Activated CD8-positive, alpha-beta memory T cell treated with anti-CD3 and anti-CD28 coated beads, Interleukin-2, amount 10 ng/mL, durations not matched to agents 7 days and 5 days (primary cell): ENCODE measurements around the gene FUT8. TPM values are rescaled to one million over a fixed set of nuclear protein-coding genes. Genes with fewer than 3 reads are reported as not detected.

ENCODE experiments used
- ATAC-seq: fragments of 150-1000 bp; cut with Tn5 transposase; one replicate; pipeline ENCODE4 v1.10.0; 2021; ENCODE audit warnings: moderate library complexity
- CTCF ChIA-PET: fragments of 350-600 bp; sonication (Branson Sonifier 250); formaldehyde crosslinking; loops from one replicate; lab custom pipeline; 2021; ENCODE audit warnings: antibody characterized with exemption; lab: Charles Lee
- DNase-seq: peaks from one replicate; pipeline ENCODE4 v3.0.0-alpha.2; 2020
- H3K27ac Mint-ChIP-seq: one replicate; pipeline ENCODE4 v1.8.0; 2021; ENCODE audit warnings: mild to moderate bottlenecking, mixed read lengths
- H3K27me3 Mint-ChIP-seq: one replicate; pipeline ENCODE4 v1.8.0; 2021; ENCODE audit warnings: mixed read lengths
- H3K36me3 Mint-ChIP-seq: one replicate; pipeline ENCODE4 v1.8.0; 2021; ENCODE audit warnings: mild to moderate bottlenecking, mixed read lengths
- H3K4me1 Mint-ChIP-seq: one replicate; pipeline ENCODE4 v1.8.0; 2021; ENCODE audit warnings: mixed read lengths
- H3K4me3 Mint-ChIP-seq: one replicate; pipeline ENCODE4 v1.8.0; 2021; ENCODE audit warnings: mild to moderate bottlenecking, moderate library complexity, mixed read lengths
- H3K9me3 Mint-ChIP-seq: one replicate; pipeline ENCODE4 v1.8.0; 2022; ENCODE audit warnings: low read depth, mixed read lengths
- total RNA-seq, 2 experiments: library from RNA; stranded (reverse); gene quantifications; one replicate each; pipeline ENCODE4 v1.2.3, GENCODE V29; 2021

Gene FUT8
- total RNA-seq, 2 experiments from 2014 or later: 114 to 161 TPM

DNA sequence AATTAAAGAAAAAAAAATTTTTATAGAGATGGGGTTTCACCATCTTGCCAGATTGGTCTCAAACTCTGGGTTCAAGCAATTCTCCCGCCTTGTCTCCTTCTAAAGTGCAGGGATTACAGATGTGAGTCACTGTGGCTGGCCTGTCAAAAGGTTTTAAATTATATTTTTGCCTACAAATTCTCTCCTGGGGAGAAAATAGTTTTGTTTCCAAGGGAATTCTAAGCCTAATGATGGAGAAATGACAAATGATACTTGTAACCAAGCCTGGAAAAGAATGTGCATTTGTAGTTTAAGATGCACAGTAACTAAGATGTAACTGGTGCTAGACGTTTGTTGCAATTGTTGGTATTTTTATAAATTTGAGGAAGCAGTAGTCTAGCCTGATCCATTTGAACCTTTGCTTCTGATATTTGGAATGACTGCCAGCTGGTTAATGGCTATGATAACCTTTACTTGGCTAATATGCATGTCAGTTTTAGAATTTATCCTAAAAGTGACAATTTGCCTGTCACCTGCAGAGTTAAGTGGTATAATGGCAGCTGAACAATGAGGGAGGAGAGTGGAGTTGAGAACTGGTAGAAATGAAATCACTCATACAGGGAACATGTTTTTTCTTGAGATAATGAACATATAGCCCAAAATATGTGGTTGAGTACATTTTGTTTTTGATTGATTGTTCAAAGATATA lies 148.0 kb downstream of the FUT8 start:
- CTCF ChIA-PET: no interaction called here
- DNase-seq (no peak), ATAC-seq (no peak)
- peaks cover 3% of the 10 kb centered on the region for H3K9me3 Mint-ChIP-seq
- H3K27me3 Mint-ChIP-seq: no peaks in the 10 kb centered on the region
- peak overlapping the region; percentile 36 for H3K27ac Mint-ChIP-seq
- H3K4me3 Mint-ChIP-seq: no peak overlapping the region
- peaks cover 10% of the 10 kb centered on the region for H3K4me1 Mint-ChIP-seq
- peaks cover 46% of the 10 kb centered on the region for H3K36me3 Mint-ChIP-seq

DNA sequence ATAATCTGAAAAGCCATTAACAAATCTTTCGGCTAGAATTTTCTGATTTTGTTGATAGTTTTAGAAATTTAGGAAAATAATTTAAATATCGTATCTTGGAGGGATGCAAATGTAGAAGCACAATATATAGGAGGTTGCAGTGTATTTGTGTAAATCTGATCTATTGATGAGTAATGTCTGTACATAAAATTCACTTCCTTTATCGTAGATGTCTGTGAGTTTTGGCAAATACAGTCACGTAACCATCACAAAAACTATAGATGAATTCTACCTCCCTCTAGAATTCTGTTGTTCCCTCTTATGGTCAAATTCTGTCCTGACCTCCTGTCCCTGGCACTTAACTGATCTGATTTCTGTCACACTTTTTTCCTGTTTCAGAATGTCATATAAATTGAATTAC lies 151.8 kb downstream of the FUT8 start:
- no peak for ATAC-seq
- Mint-ChIP-seq H3K27ac (no peak overlapping the region), H3K4me3 (no peak overlapping the region), H3K4me1 (peaks cover 27% of the 10 kb centered on the region), H3K36me3 (peaks cover 63% of the 10 kb centered on the region), H3K9me3 (peaks cover 3% of the 10 kb centered on the region), H3K27me3 (no peaks in the 10 kb centered on the region)
- DNase-seq: no peak
- CTCF ChIA-PET: interaction anchor here (1.1 kb wide), 1 partner anchor 149 kb away, joined by 4 read pairs; no protein-coding TSS in a partner anchor

DNA sequence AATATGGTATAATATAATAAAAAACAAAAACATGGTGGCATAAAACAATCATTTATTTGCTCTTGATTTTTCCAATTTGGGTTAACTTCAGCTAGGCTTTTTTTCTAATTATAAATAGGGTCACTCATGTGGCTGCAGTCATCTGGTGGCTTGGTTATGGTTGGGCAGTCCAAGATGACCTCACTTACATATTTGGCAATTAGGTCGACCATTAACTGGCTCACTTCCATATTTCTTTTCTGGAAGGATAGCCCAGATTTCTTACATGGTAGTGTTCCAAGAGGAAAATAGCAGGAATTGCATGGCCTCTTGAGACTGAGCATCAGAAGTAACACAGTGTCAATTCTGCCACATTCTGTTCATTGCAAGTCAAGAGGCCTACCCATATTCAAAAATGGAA lies 153.4 kb downstream of the FUT8 start:
- ATAC-seq (no peak), DNase-seq (no peak)
- CTCF ChIA-PET: no interaction called here
- no peaks in the 10 kb centered on the region for H3K27me3 Mint-ChIP-seq
- no peak overlapping the region for H3K27ac Mint-ChIP-seq
- H3K4me3 Mint-ChIP-seq: no peak overlapping the region
- peaks cover 68% of the 10 kb centered on the region for H3K36me3 Mint-ChIP-seq
- peaks cover 26% of the 10 kb centered on the region for H3K4me1 Mint-ChIP-seq
- H3K9me3 Mint-ChIP-seq: peaks cover 3% of the 10 kb centered on the region

DNA sequence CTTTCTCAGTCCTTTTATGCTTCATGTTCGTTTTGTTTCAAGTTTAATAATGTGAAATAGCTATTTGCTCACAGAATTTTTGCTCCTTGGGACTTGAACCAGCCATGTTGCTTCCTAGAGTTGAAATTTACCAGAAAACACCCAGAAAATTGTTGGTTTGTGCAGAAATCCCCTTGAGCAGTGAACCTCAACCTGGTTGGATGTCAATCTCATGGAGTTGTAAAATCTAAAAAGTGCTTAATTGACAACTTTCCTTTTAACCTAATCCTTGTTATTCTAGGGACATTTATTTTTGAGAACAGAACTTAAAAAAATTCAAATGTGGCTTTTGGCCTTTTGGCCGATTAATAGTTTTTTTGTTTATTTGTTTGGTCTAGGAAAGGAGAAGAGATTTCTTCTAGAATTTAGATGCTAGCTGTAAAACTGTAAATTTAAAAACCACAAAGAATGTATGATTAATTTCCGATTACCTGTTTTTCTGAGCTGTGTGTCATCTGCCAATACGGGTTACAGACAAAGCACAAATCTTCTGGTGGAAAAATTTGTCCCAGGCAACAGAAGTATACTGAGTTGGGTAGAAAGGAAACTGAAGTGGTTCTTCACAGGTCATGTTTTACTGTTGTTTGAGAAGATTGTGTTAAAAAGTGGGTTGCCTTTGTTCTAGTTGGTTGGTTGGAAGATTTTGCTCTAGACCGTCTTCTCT lies 154.4 kb downstream of the FUT8 start:
- CTCF ChIA-PET: no interaction called here
- ATAC-seq: peak; percentile 69
- Mint-ChIP-seq H3K9me3 (peaks cover 3% of the 10 kb centered on the region), H3K27me3 (no peaks in the 10 kb centered on the region), H3K4me3 (no peak overlapping the region), H3K4me1 (peaks cover 26% of the 10 kb centered on the region), H3K36me3 (peaks cover 66% of the 10 kb centered on the region), H3K27ac (peak overlapping the region; percentile 56)
- DNase-seq: no peak

DNA sequence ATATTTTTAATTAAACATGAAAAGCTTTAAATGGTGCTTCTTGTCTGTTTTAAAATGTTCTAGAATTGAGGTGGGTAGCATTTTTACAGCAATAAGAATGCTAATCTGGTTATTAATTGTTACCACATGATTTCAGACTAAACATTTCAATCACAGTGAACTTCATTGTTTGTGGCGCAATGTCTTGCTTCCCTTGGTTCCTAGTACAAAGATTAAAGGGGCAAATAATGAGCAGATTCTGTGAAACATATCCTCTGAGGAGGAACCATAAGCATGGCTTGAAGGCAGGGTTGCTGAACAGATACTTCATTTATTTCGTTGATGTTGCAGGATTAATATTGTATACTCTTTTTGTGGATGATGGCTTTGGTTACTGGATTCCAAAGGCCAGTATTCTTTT lies 162.1 kb downstream of the FUT8 start:
- Mint-ChIP-seq H3K27ac (no peak overlapping the region), H3K27me3 (no peaks in the 10 kb centered on the region), H3K4me1 (peaks cover 3% of the 10 kb centered on the region), H3K36me3 (peaks cover 38% of the 10 kb centered on the region), H3K4me3 (no peak overlapping the region), H3K9me3 (no peaks in the 10 kb centered on the region)
- CTCF ChIA-PET: no interaction called here
- DNase-seq (no peak), ATAC-seq (no peak)

DNA sequence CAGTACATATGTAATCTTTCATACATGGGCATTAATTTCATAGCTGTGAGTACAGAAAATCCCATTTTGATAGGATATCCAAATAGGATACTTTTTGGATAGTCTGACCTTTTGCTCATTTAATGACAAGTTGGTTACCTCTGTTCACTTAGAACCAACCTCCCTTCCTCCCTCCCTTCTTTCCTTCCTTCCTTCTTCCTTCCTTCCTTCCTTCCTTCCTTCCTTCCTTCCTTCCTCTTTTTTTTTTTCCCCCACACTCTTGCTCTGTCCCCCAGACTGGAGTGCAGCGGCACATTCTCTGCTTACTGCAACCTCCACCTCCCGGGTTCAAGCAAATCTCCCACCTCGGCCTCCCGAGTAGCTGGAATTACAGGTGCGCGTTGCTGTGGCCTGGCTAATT lies 162.9 kb downstream of the FUT8 start:
- no peak overlapping the region for H3K4me3 Mint-ChIP-seq
- H3K27me3 Mint-ChIP-seq: no peaks in the 10 kb centered on the region
- DNase-seq (no peak), ATAC-seq (no peak)
- peaks cover 3% of the 10 kb centered on the region for H3K4me1 Mint-ChIP-seq
- CTCF ChIA-PET: no interaction called here
- no peak overlapping the region for H3K27ac Mint-ChIP-seq
- H3K36me3 Mint-ChIP-seq: peaks cover 32% of the 10 kb centered on the region
- H3K9me3 Mint-ChIP-seq: no peaks in the 10 kb centered on the region

DNA sequence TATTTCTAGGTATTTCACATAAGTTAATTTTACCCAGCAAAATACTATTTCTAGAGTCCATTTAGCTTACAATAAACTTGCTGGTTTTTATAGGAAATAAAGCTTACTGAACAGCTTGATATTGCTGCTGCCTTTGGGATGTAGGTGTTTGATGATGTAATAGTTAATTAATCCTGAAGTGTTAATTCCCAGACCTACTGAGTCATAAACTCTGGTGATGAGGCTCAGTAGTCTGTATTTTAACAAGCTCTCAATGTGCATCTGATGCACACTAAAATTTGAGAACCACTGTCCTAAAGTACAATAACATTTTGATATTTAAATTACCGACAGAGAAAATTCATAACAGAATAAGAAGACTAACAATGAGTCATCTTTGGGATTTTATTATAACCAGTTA lies 168.4 kb downstream of the FUT8 start:
- CTCF ChIA-PET: interaction anchor here (0.6 kb wide), 1 partner anchor 402 kb away, joined by 3 read pairs; no protein-coding TSS in a partner anchor
- DNase-seq (no peak), ATAC-seq (no peak)
- Mint-ChIP-seq H3K9me3 (no peaks in the 10 kb centered on the region), H3K4me1 (peaks cover under 1% of the 10 kb centered on the region), H3K27ac (no peak overlapping the region), H3K36me3 (peaks cover 19% of the 10 kb centered on the region), H3K27me3 (no peaks in the 10 kb centered on the region), H3K4me3 (no peak overlapping the region)

DNA sequence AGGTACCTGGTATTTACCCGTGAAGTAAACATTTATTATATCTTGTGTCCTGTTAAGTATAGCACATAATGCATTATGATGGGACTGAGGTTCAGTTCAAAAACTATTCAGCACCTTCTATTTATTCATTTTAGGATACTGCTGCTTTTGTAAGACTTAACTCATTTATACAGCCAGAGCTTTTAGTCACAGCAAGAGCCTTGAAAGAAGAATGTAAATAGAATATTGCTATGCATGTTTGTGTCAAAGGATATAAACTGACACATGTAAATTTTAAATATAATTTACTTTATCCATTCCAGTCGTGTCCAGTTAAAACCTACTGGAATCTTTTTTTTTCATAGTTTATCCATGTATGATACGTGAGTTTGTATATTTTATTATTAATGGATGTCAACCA lies 168.8 kb downstream of the FUT8 start:
- CTCF ChIA-PET: no interaction called here
- H3K9me3 Mint-ChIP-seq: no peaks in the 10 kb centered on the region
- peaks cover 15% of the 10 kb centered on the region for H3K36me3 Mint-ChIP-seq
- H3K27ac Mint-ChIP-seq: no peak overlapping the region
- H3K4me3 Mint-ChIP-seq: no peak overlapping the region
- ATAC-seq (no peak), DNase-seq (no peak)
- H3K4me1 Mint-ChIP-seq: no peaks in the 10 kb centered on the region
- no peaks in the 10 kb centered on the region for H3K27me3 Mint-ChIP-seq

DNA sequence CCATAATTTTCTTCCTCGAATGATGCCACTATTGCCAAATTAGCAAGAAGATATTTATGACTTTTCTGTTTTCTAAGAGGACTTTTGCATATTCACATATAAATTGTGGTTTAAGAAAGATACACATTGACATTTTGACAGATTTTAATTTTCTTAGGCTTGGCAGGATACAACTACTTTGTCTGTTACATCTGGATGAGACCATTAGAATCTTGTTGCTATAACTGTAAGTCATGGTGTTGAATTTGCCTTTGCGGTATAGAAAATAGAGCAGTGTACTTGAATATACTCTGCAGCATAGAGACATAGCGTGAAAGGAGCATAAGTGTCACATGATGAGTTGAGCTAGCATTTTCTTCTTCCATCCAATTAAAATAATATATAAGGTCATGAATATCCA lies 169.3 kb downstream of the FUT8 start:
- Mint-ChIP-seq H3K4me3 (no peak overlapping the region), H3K27ac (no peak overlapping the region), H3K4me1 (no peaks in the 10 kb centered on the region), H3K27me3 (no peaks in the 10 kb centered on the region), H3K36me3 (peaks cover 14% of the 10 kb centered on the region), H3K9me3 (no peaks in the 10 kb centered on the region)
- DNase-seq: no peak
- no peak for ATAC-seq
- CTCF ChIA-PET: no interaction called here

DNA sequence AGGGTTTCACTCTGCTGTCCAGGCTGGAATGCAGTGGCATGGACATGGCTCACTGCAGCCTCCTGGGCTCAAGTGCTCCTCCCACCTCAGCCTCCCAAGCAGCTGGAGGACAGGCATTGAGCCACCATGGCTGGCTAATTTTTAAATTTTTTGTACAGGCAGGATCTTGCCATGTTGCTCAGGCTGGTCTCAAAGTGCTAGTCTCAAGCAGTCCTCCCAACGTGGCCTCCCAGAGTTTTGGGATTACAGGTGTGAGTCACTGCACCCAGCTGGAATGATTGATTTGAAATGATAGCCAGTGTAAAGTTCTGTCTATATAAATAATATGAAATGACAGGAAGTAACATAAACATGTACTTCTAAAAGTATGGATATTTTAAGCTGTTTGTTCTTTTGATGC lies 172.7 kb downstream of the FUT8 start:
- CTCF ChIA-PET: no interaction called here
- Mint-ChIP-seq H3K27me3 (no peaks in the 10 kb centered on the region), H3K36me3 (peaks cover 25% of the 10 kb centered on the region), H3K4me1 (peaks cover 3% of the 10 kb centered on the region), H3K4me3 (no peak overlapping the region), H3K9me3 (no peaks in the 10 kb centered on the region), H3K27ac (no peak overlapping the region)
- ATAC-seq (no peak), DNase-seq (no peak)

DNA sequence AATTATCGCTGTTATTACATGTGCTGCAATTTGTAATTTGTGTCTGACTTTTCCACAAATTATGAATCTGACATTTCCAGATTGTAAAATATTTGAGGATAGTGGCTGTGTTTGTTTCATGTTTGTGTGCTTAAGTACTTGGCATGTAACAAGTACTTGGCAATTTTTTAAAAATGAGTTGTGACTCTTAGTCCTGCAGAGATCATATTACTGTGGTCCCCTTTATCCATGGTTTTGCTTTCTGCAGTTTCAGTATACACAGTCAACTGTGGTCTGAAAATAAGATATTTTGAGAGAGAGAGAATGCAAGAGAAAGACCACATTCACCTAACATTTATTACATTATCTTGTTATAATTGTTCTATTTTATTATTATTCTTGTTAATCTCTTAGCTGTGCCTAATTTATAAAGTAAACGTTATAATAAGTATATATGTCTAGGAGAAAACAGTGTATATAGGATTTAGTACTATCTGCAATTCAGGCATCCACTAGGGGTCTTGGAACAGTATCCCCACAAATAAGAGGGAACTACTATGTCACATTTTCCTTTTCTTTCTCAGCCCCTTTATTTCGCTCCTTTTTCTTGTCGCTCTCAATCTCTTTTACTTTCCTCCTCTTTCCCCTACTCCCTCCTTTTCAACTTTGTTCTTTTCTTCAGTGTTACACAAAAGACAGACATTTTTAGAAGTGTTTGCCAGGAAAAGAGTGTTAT lies 176.1 kb downstream of the FUT8 start:
- ATAC-seq (no peak), DNase-seq (no peak)
- Mint-ChIP-seq H3K9me3 (no peaks in the 10 kb centered on the region), H3K27ac (no peak overlapping the region), H3K36me3 (peaks cover 20% of the 10 kb centered on the region), H3K27me3 (no peaks in the 10 kb centered on the region), H3K4me3 (no peak overlapping the region), H3K4me1 (peaks cover 3% of the 10 kb centered on the region)
- CTCF ChIA-PET: no interaction called here

DNA sequence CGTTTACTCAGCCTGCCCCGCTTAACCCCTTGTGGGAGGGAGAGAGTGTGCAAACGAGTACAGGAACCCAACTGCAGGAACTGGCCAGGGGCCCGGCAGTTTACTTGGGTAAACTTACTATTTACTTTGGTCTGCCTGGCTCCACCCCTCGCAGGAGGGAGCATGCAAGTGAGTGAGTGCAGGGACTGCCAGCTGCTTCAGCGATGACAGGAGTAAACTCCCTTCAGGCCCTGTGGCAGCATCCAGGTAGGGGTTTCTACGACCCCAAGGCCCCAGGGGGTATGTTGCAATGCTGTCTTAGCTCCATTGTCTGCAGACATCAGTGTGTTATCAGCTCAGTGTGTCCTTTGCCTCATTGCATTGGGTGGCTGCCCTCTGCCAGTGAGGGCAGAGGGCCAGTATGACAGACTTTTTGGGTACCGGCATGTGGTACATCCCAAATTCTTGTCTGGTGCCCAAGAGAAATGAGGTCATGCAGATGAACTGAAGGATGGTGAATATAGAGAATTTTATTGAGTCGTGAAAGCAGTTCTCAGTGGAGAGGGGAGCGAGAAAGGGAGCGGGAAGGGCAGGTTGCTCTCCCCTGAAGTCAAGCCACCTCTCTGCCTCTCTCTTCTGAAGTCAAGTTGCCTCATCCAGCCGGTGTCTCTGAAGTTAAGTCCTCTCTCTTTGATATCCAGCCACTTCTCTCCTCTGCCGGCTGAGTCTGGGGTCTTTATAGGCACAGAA lies 181.8 kb downstream of the FUT8 start:
- Mint-ChIP-seq H3K27ac (no peak overlapping the region), H3K36me3 (peaks cover 15% of the 10 kb centered on the region), H3K4me1 (no peaks in the 10 kb centered on the region), H3K27me3 (no peaks in the 10 kb centered on the region), H3K9me3 (no peaks in the 10 kb centered on the region), H3K4me3 (no peak overlapping the region)
- DNase-seq: no peak
- CTCF ChIA-PET: no interaction called here
- ATAC-seq: no peak

DNA sequence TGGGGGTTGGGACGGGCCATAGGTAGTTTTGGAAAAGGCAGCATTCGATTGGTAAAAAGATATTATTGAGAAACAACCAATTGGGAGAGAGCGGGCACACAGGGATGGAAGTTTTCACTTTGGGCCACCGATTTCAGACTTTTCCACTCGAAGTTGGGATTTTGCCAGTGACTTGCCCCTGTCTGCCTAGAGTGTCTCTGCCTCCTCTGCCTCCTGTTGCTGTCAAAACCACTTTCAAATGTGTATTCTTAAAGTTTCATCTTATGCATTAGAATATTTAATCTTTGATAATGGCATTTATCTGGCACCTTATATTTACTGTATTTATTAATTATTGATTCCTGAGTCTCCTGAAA lies 182.3 kb downstream of the FUT8 start:
- ATAC-seq (no peak), DNase-seq (no peak)
- CTCF ChIA-PET: no interaction called here
- no peaks in the 10 kb centered on the region for H3K9me3 Mint-ChIP-seq
- no peaks in the 10 kb centered on the region for H3K4me1 Mint-ChIP-seq
- H3K4me3 Mint-ChIP-seq: no peak overlapping the region
- no peak overlapping the region for H3K27ac Mint-ChIP-seq
- H3K27me3 Mint-ChIP-seq: no peaks in the 10 kb centered on the region
- peaks cover 15% of the 10 kb centered on the region for H3K36me3 Mint-ChIP-seq
